ENCODE data around the gene CADPS. TPM values are rescaled to one million over a fixed set of nuclear protein-coding genes. Genes with fewer than 3 reads are reported as not detected.

The CADPS gene
- polyA plus RNA-seq, 1 donor (not counting 4 experiments of a cell fraction or from before 2014, with no cell fraction given) = not detected

- Histone ChIP-seq H2AFZ (ENCODE audit: control insufficient read depth, low read length) (no peak overlapping the region), H4K20me1 (ENCODE audit: control insufficient read depth, extremely low read depth, insufficient read depth, low read length) (no peaks in the 10 kb centered on the region), H3K9ac (ENCODE audit: control insufficient read depth, extremely low read depth, insufficient read depth, low read length) (no peak overlapping the region), H3K27ac (ENCODE audit: control insufficient read depth, insufficient read depth, low read length) (no peak overlapping the region), H3K79me2 (ENCODE audit: control insufficient read depth, insufficient read depth, low read length) (no peaks in the 10 kb centered on the region), H3K9me1 (ENCODE audit: control insufficient read depth, extremely low read depth, insufficient read depth, low read length) (no peaks in the 10 kb centered on the region), H3K4me2 (ENCODE audit: control insufficient read depth, extremely low read depth, insufficient read depth, low read depth, low read length) (no peak overlapping the region), H3K9me3 (ENCODE audit: control insufficient read depth, low read depth, low read length) (no peaks in the 10 kb centered on the region), H3K4me1 (ENCODE audit: control insufficient read depth, extremely low read depth, insufficient read depth, low read length) (no peaks in the 10 kb centered on the region), H3K36me3 (ENCODE audit: control insufficient read depth in 2 of 2, extremely low read depth in 1 of 2, insufficient read depth in 2 of 2, low read length in 2 of 2) (no peaks in the 10 kb centered on the region), H3K27me3 (ENCODE audit: control insufficient read depth, extremely low read depth, insufficient read depth, low read length) (peaks cover 18% of the 10 kb centered on the region), H3K4me3 (ENCODE audit: control insufficient read depth in 2 of 3, extremely low read depth in 1 of 3, insufficient read depth in 2 of 3, low read depth in 1 of 3, low read length in 3 of 3) (no peak overlapping the region)
- DNase-seq (ENCODE audit: low read depth, low spot score) (no peak), FAIRE-seq (no peak)
- no peak for TF ChIP-seq EZH2 (IDR thresholded peaks at IDR 0.05; ENCODE audit: low read length)
- TF ChIP-seq, protein P1, sequence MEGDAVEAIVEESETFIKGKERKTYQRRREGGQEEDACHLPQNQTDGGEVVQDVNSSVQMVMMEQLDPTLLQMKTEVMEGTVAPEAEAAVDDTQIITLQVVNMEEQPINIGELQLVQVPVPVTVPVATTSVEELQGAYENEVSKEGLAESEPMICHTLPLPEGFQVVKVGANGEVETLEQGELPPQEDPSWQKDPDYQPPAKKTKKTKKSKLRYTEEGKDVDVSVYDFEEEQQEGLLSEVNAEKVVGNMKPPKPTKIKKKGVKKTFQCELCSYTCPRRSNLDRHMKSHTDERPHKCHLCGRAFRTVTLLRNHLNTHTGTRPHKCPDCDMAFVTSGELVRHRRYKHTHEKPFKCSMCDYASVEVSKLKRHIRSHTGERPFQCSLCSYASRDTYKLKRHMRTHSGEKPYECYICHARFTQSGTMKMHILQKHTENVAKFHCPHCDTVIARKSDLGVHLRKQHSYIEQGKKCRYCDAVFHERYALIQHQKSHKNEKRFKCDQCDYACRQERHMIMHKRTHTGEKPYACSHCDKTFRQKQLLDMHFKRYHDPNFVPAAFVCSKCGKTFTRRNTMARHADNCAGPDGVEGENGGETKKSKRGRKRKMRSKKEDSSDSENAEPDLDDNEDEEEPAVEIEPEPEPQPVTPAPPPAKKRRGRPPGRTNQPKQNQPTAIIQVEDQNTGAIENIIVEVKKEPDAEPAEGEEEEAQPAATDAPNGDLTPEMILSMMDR (optimal IDR thresholded peaks at IDR 0.05 in 1 of 3, IDR thresholded peaks at IDR 0.05 in 1 of 3, conservative IDR thresholded peaks at IDR 0.05 in 1 of 3; ENCODE audit: extremely low read depth in 1 of 3, insufficient read depth in 2 of 3, low read length in 3 of 3) = no peak
- dilution Hi-C loops (cut with MboI; ENCODE audit: extremely low pct_ligation_motif_present, low sequenced_read_pairs) = no loop called here
Observed at GRCh38 chr3:62542185-62542584, 333.0 kb downstream of the CADPS start.

DNA sequence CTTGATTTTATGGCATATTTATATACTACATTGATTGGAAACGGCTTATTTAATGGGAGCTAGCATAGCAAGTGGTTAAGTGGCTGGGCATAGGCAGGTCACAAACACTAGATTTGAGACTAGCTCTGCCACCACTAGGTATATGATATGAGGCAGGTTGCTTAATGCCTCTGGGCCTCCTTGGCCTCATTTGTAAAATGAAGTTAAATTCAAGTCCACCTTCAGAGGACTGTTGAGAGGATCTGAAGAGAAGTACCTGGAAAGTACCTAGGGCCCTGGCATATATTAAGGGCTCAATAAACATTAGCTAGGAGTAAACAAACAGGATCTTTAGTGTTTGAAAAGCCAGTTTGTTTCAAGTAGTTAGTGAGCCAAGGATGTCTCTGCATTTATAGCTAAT is 335.5 kb downstream of the CADPS start:
- DNase-seq (ENCODE audit: low read depth, low spot score) (no peak), FAIRE-seq (no peak)
- Histone ChIP-seq H3K79me2 (ENCODE audit: control insufficient read depth, insufficient read depth, low read length) (no peaks in the 10 kb centered on the region), H3K4me3 (ENCODE audit: control insufficient read depth in 2 of 3, extremely low read depth in 1 of 3, insufficient read depth in 2 of 3, low read depth in 1 of 3, low read length in 3 of 3) (no peak overlapping the region), H2AFZ (ENCODE audit: control insufficient read depth, low read length) (no peak overlapping the region), H3K4me1 (ENCODE audit: control insufficient read depth, extremely low read depth, insufficient read depth, low read length) (no peaks in the 10 kb centered on the region), H3K4me2 (ENCODE audit: control insufficient read depth, extremely low read depth, insufficient read depth, low read depth, low read length) (no peak overlapping the region), H3K9me3 (ENCODE audit: control insufficient read depth, low read depth, low read length) (no peaks in the 10 kb centered on the region), H4K20me1 (ENCODE audit: control insufficient read depth, extremely low read depth, insufficient read depth, low read length) (no peaks in the 10 kb centered on the region), H3K9me1 (ENCODE audit: control insufficient read depth, extremely low read depth, insufficient read depth, low read length) (no peaks in the 10 kb centered on the region), H3K27me3 (ENCODE audit: control insufficient read depth, extremely low read depth, insufficient read depth, low read length) (peaks cover 18% of the 10 kb centered on the region), H3K27ac (ENCODE audit: control insufficient read depth, insufficient read depth, low read length) (no peak overlapping the region), H3K9ac (ENCODE audit: control insufficient read depth, extremely low read depth, insufficient read depth, low read length) (no peak overlapping the region), H3K36me3 (ENCODE audit: control insufficient read depth in 2 of 2, extremely low read depth in 1 of 2, insufficient read depth in 2 of 2, low read length in 2 of 2) (no peaks in the 10 kb centered on the region)
- TF ChIP-seq, protein P1 (optimal IDR thresholded peaks at IDR 0.05 in 1 of 3, IDR thresholded peaks at IDR 0.05 in 1 of 3, conservative IDR thresholded peaks at IDR 0.05 in 1 of 3; ENCODE audit: extremely low read depth in 1 of 3, insufficient read depth in 2 of 3, low read length in 3 of 3) = no peak
- TF ChIP-seq EZH2 (IDR thresholded peaks at IDR 0.05; ENCODE audit: low read length) = no peak
- dilution Hi-C loops (cut with MboI; ENCODE audit: extremely low pct_ligation_motif_present, low sequenced_read_pairs) = no loop called here
